GM19240 (cell line): ENCODE results near the gene TRPC5OS.

Experiments
- DNase-seq: peaks from one replicate; pipeline ENCODE4 v3.0.0; 2011; ENCODE audit warnings: low spot score; ENCODE audit not compliant: insufficient read length

TRPC5OS gene

GRCh38 chrX:111892375-111892774 is 16.4 kb downstream of the TRPC5OS start:
- DNase-seq = no peak

- no peak for DNase-seq
Measured at GRCh38 chrX:111896148-111896547, 20.2 kb downstream of the TRPC5OS start.

- DNase-seq = no peak
Measured at GRCh38 chrX:111914398-111915090, 38.6 kb downstream of the TRPC5OS start.

GRCh38 chrX:111917591-111917990 is 41.6 kb downstream of the TRPC5OS start:
- DNase-seq = no peak

- no peak for DNase-seq
Measured at GRCh38 chrX:111928456-111928855, 52.5 kb downstream of the TRPC5OS start.
